ENCODE data around the gene GNE.
A peak's percentile ranks its signal among the peaks of the same experiment; 100 is the strongest.

Gene GNE

DNA sequence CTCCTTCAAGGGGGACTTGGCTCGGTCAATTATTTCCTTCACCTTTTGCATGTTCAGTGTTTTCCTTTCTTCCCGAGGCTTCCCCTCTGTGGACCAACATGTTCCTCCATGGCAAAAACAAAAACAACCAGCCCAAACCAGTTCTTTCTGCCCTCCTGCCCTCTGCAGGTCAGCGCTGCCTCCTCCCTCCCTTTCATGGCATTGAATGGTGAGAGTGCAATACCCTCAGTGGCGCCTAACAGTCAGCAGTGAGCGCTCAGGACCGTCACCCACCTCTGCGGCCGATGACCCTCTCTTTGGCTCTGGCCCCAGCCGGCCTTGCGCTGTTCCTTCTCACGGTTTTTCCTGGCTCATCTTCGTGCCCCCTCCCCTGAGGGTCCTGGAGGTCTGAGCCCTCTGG is 34.4 kb upstream of the GNE start:
- no peak overlapping the region for H3K27ac ChIP-seq (ENCODE audit: low read depth, low read length)

DNA sequence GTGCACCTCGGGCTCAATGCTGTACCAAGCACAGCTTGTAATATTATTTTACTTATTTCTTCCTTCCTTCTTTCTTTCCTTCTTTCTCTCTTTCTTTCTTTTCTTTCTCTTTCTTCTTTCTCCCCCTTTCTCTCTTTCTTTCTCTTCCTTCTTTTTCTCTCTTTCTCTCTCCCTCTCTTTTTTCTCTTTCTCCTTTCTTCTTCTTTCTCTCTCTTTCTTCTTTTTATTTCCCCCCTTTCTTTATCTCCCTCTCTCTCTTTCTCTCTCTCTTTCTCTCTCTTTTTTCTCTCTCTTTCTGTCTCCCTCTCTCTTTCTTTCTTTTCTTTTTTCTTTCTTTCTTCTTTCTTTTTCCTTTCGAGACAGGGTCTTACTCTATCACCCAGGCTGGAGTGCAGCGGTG is 32.7 kb upstream of the GNE start:
- H3K4me1 ChIP-seq (ENCODE audit: control insufficient read depth in 5 of 5, insufficient read depth in 5 of 5, low read length in 5 of 5) = peaks cover 0 to 13% (median under 1%) of the 10 kb centered on the region in 5 donors
- no peaks in the 10 kb centered on the region for H3K27me3 ChIP-seq (ENCODE audit: control insufficient read depth in 5 of 5, insufficient read depth in 4 of 5, low read length in 5 of 5)
- no peaks in the 10 kb centered on the region for H3K36me3 ChIP-seq (ENCODE audit: control insufficient read depth in 5 of 5, insufficient read depth in 5 of 5, low read length in 5 of 5)
- H3K9me3 ChIP-seq (ENCODE audit: control insufficient read depth in 5 of 5, low read length in 5 of 5) = no peaks in the 10 kb centered on the region
- no peak overlapping the region for H3K4me3 ChIP-seq (ENCODE audit: low read depth in 1 of 5, low read length in 5 of 5)
- H3K27ac ChIP-seq (ENCODE audit: low read depth, low read length) = no peak overlapping the region
- H3K9ac ChIP-seq (ENCODE audit: low read length in 5 of 5) = no peak overlapping the region

More for the DNA sequence above, 34.4 kb upstream of the GNE start:
- peaks cover 0 to 11% (median 10%) of the 10 kb centered on the region in 5 donors for H3K4me1 ChIP-seq (ENCODE audit: control insufficient read depth in 5 of 5, insufficient read depth in 5 of 5, low read length in 5 of 5)
- H3K4me3 ChIP-seq (ENCODE audit: low read depth in 1 of 5, low read length in 5 of 5) = no peak overlapping the region
- H3K9ac ChIP-seq (ENCODE audit: low read length in 5 of 5) = no peak overlapping the region
- H3K9me3 ChIP-seq (ENCODE audit: control insufficient read depth in 5 of 5, low read length in 5 of 5) = no peaks in the 10 kb centered on the region
- no peaks in the 10 kb centered on the region for H3K36me3 ChIP-seq (ENCODE audit: control insufficient read depth in 5 of 5, insufficient read depth in 5 of 5, low read length in 5 of 5)
- no peaks in the 10 kb centered on the region for H3K27me3 ChIP-seq (ENCODE audit: control insufficient read depth in 5 of 5, insufficient read depth in 4 of 5, low read length in 5 of 5)

DNA sequence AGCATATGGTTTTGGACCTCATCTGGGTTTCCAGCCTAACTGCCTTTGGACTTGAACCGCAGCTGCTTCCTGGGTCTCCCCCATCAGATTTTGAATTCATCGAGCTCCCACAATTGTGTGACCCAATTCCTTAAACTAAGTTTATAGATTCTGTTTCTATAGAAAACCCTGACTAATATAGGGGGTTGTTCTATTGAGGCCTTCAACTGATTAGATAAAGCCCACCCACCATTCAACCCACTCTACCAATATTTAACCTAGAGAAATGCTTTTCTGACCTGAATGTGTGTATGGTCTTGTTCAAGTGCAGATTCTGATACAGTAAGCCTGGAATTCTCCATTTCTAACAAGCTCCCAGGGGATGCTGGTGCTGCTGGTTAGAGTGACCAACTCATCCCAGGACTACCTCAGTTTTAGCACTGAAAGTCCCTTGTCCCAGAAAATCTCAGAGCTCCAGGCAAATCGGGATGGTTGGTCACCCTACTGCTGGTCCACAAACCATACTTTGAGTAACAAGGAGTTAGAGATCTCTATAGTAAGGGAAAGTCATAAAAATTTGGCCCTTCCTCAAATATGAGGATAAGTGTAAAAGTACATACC is 31.7 kb upstream of the GNE start:
- Histone ChIP-seq H3K36me3 (ENCODE audit: control insufficient read depth in 5 of 5, insufficient read depth in 5 of 5, low read length in 5 of 5) (no peaks in the 10 kb centered on the region), H3K27ac (ENCODE audit: low read depth, low read length) (no peak overlapping the region), H3K4me3 (ENCODE audit: low read depth in 1 of 5, low read length in 5 of 5) (no peak overlapping the region), H3K4me1 (ENCODE audit: control insufficient read depth in 5 of 5, insufficient read depth in 5 of 5, low read length in 5 of 5) (peaks cover 0 to 14% (median 0%) of the 10 kb centered on the region in 5 donors), H3K27me3 (ENCODE audit: control insufficient read depth in 5 of 5, insufficient read depth in 4 of 5, low read length in 5 of 5) (no peaks in the 10 kb centered on the region), H3K9ac (ENCODE audit: low read length in 5 of 5) (no peak overlapping the region), H3K9me3 (ENCODE audit: control insufficient read depth in 5 of 5, low read length in 5 of 5) (no peaks in the 10 kb centered on the region)

DNA sequence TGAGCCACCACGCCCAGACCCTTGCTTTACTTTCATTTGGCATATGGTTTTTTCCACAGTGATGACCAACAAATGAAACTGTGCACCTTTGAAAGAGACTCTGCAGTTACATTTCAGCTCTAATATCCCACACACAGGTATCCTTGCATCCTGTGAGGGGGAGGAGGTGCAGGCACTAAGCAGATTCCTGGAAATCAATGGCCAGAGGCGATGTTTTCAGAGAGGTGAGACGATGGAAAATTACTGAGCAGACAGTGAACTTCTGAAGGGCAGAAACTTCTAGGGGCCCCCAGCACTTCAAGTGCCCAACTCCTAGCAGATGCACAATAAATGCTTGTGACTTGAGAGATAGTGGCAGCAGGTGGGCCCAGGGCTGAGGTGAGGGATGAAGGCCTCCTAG is 29.8 kb upstream of the GNE start:
- H3K4me1 ChIP-seq (ENCODE audit: control insufficient read depth in 5 of 5, insufficient read depth in 5 of 5, low read length in 5 of 5) = peaks cover 0 to 14% (median 0%) of the 10 kb centered on the region in 5 donors

DNA sequence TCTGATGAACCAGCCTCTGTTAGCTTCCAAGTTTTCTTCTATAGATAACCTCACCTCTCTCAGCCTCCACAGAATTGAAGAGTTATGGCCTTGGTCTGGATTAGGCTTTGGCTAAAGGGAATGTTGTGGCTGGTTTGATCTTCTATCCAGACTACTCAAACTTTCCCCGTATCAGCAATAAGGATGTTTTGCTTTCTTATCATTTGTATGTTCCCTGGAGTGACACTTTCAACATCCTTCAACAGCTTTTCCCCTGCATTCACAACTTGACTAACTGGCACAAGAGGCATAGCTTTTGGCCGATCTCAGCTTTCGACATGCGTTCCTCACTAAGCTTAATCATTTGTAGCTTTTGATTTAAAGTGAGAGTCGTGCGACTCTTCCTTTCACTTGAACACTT is 28.1 kb upstream of the GNE start:
- peaks cover 0 to 14% (median 0%) of the 10 kb centered on the region in 5 donors for H3K4me1 ChIP-seq (ENCODE audit: control insufficient read depth in 5 of 5, insufficient read depth in 5 of 5, low read length in 5 of 5)
- H3K27ac ChIP-seq (ENCODE audit: low read depth, low read length) = no peak overlapping the region
- H3K9ac ChIP-seq (ENCODE audit: low read length in 5 of 5) = no peak overlapping the region
- no peaks in the 10 kb centered on the region for H3K27me3 ChIP-seq (ENCODE audit: control insufficient read depth in 5 of 5, insufficient read depth in 4 of 5, low read length in 5 of 5)
- no peaks in the 10 kb centered on the region for H3K9me3 ChIP-seq (ENCODE audit: control insufficient read depth in 5 of 5, low read length in 5 of 5)
- peak overlapping the region in 1 of 5 donors; percentile 17 for H3K4me3 ChIP-seq (ENCODE audit: low read depth in 1 of 5, low read length in 5 of 5)
- H3K36me3 ChIP-seq (ENCODE audit: control insufficient read depth in 5 of 5, insufficient read depth in 5 of 5, low read length in 5 of 5) = no peaks in the 10 kb centered on the region

More for the DNA sequence above, 29.8 kb upstream of the GNE start:
- H3K27me3 ChIP-seq (ENCODE audit: control insufficient read depth in 5 of 5, insufficient read depth in 4 of 5, low read length in 5 of 5) = no peaks in the 10 kb centered on the region
- no peaks in the 10 kb centered on the region for H3K36me3 ChIP-seq (ENCODE audit: control insufficient read depth in 5 of 5, insufficient read depth in 5 of 5, low read length in 5 of 5)
- no peak overlapping the region for H3K9ac ChIP-seq (ENCODE audit: low read length in 5 of 5)
- no peaks in the 10 kb centered on the region for H3K9me3 ChIP-seq (ENCODE audit: control insufficient read depth in 5 of 5, low read length in 5 of 5)
- H3K27ac ChIP-seq (ENCODE audit: low read depth, low read length) = no peak overlapping the region
- H3K4me3 ChIP-seq (ENCODE audit: low read depth in 1 of 5, low read length in 5 of 5) = no peak overlapping the region

DNA sequence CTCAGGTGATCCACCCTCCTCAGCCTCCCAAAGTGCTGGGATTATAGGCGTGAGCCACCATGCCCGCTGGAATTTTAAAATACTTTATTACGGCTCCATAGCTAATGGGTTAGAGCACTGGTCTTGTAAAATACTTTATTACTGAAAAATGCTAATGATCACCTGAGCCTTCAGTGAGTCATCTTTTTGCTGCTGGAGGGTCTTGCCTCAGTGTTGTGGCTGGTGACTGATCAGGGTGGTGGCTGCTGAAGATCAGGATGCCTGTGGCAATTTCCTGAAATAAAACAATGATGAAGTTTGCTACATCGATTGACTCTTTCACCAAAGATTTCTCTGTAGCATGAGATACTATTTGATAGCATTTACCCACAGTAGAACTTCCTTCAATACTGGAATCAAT is 26.0 kb upstream of the GNE start:
- Histone ChIP-seq H3K36me3 (ENCODE audit: control insufficient read depth in 5 of 5, insufficient read depth in 5 of 5, low read length in 5 of 5) (no peaks in the 10 kb centered on the region), H3K9me3 (ENCODE audit: control insufficient read depth in 5 of 5, low read length in 5 of 5) (no peaks in the 10 kb centered on the region), H3K9ac (ENCODE audit: low read length in 5 of 5) (no peak overlapping the region), H3K27me3 (ENCODE audit: control insufficient read depth in 5 of 5, insufficient read depth in 4 of 5, low read length in 5 of 5) (no peaks in the 10 kb centered on the region), H3K4me3 (ENCODE audit: low read depth in 1 of 5, low read length in 5 of 5) (no peak overlapping the region), H3K27ac (ENCODE audit: low read depth, low read length) (no peak overlapping the region), H3K4me1 (ENCODE audit: control insufficient read depth in 5 of 5, insufficient read depth in 5 of 5, low read length in 5 of 5) (peaks cover 0 to 14% (median 0%) of the 10 kb centered on the region in 5 donors)

DNA sequence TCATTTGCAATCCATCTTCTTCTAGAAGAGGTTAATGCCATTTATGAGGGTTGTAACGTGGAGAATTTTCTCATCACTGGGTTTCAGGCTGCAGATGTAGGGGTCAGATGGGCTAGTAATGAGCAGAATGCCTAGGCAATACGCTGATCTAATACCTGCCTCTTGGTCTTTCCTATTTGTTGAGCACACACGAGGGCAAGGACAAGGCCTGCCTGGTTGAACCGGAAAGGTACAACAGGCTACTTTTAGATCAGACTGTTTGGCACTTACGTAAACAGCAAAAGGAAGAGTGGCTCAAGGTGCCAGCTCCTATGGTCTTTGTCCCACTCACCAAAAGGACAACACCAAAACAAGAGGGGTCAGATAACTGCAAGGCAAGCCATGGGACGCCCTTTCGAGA is 24.0 kb upstream of the GNE start:
- H3K27me3 ChIP-seq (ENCODE audit: control insufficient read depth in 5 of 5, insufficient read depth in 4 of 5, low read length in 5 of 5) = no peaks in the 10 kb centered on the region
- H3K9me3 ChIP-seq (ENCODE audit: control insufficient read depth in 5 of 5, low read length in 5 of 5) = no peaks in the 10 kb centered on the region
- H3K27ac ChIP-seq (ENCODE audit: low read depth, low read length) = no peak overlapping the region
- no peak overlapping the region for H3K4me3 ChIP-seq (ENCODE audit: low read depth in 1 of 5, low read length in 5 of 5)
- peaks cover 0 to 14% (median 0%) of the 10 kb centered on the region in 5 donors for H3K4me1 ChIP-seq (ENCODE audit: control insufficient read depth in 5 of 5, insufficient read depth in 5 of 5, low read length in 5 of 5)
- H3K36me3 ChIP-seq (ENCODE audit: control insufficient read depth in 5 of 5, insufficient read depth in 5 of 5, low read length in 5 of 5) = no peaks in the 10 kb centered on the region
- no peak overlapping the region for H3K9ac ChIP-seq (ENCODE audit: low read length in 5 of 5)

DNA sequence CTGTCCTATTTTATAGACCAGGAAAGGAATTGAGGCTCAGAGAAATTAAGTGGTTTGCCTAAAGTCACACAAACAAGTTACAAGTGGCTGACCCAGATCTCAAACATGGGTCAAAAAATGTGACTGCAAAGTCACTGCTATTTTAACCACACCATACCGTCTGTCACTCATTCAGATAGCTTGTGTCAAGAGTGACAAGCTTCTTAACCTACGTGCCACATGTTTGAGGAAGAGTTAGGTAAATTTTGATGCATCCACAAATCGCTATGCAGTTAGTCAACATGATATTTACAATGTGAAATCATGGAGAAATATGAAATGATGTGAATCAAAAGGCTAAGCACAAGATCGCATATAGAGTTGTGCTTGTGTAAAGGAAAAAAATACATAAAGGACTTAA is 22.7 kb upstream of the GNE start:
- Histone ChIP-seq H3K4me1 (ENCODE audit: control insufficient read depth in 5 of 5, insufficient read depth in 5 of 5, low read length in 5 of 5) (peaks cover 0 to 11% (median 8%) of the 10 kb centered on the region in 5 donors), H3K9me3 (ENCODE audit: control insufficient read depth in 5 of 5, low read length in 5 of 5) (no peaks in the 10 kb centered on the region), H3K9ac (ENCODE audit: low read length in 5 of 5) (no peak overlapping the region)

DNA sequence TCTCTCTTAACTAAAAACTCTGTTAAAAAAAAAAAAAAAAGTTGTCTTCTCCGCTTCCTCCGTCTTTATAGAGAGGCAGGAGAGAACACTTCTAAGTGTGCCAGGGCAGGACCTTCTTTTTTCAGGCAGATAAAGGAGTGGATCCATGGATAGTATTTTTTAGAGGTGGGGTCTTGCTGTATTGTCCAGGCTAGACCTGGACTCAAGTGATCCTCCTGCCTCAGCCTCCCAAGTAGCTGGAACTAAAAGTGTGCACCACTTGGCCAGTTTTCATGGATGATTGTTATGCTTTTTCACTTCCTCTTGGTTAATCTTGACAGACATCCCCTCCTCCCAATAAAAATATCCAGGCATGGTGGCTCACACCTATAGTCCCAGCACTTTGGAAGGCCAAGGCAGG is 20.0 kb upstream of the GNE start:
- Histone ChIP-seq H3K4me1 (ENCODE audit: control insufficient read depth in 5 of 5, insufficient read depth in 5 of 5, low read length in 5 of 5) (peaks cover 0 to 10% (median 7%) of the 10 kb centered on the region in 5 donors), H3K27ac (ENCODE audit: low read depth, low read length) (no peak overlapping the region), H3K27me3 (ENCODE audit: control insufficient read depth in 5 of 5, insufficient read depth in 4 of 5, low read length in 5 of 5) (no peaks in the 10 kb centered on the region), H3K9ac (ENCODE audit: low read length in 5 of 5) (no peak overlapping the region), H3K36me3 (ENCODE audit: control insufficient read depth in 5 of 5, insufficient read depth in 5 of 5, low read length in 5 of 5) (no peaks in the 10 kb centered on the region), H3K4me3 (ENCODE audit: low read depth in 1 of 5, low read length in 5 of 5) (no peak overlapping the region), H3K9me3 (ENCODE audit: control insufficient read depth in 5 of 5, low read length in 5 of 5) (no peaks in the 10 kb centered on the region)

More for the DNA sequence above, 22.7 kb upstream of the GNE start:
- Histone ChIP-seq H3K27me3 (ENCODE audit: control insufficient read depth in 5 of 5, insufficient read depth in 4 of 5, low read length in 5 of 5) (no peaks in the 10 kb centered on the region), H3K36me3 (ENCODE audit: control insufficient read depth in 5 of 5, insufficient read depth in 5 of 5, low read length in 5 of 5) (no peaks in the 10 kb centered on the region), H3K27ac (ENCODE audit: low read depth, low read length) (no peak overlapping the region), H3K4me3 (ENCODE audit: low read depth in 1 of 5, low read length in 5 of 5) (no peak overlapping the region)

DNA sequence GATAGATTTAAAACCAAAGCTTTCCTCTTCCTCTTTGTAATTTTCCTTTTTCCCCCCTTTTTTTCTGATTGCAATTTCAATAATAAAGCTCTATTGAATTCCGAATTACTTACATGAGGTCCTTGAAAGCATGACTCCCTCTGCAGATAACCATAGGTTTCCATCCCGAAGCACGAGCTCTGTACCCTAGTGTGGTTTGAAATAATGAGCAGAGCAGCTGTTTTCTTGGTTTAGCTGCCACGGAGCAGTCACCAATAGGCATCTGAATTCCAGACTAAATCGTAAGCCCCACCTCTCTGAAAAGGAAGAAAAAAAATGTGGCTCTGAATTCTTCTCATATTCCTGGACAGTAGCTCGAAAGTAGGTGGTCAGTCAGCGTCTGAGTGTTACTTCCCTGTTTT is 18.5 kb upstream of the GNE start:
- H3K9me3 ChIP-seq (ENCODE audit: control insufficient read depth in 5 of 5, low read length in 5 of 5) = no peaks in the 10 kb centered on the region
- H3K4me1 ChIP-seq (ENCODE audit: control insufficient read depth in 5 of 5, insufficient read depth in 5 of 5, low read length in 5 of 5) = peaks cover 0 to 10% (median 7%) of the 10 kb centered on the region in 5 donors
- H3K4me3 ChIP-seq (ENCODE audit: low read depth in 1 of 5, low read length in 5 of 5) = peak overlapping the region in 4 of 5 donors; percentile 6 to 40 (median 34)
- H3K27ac ChIP-seq (ENCODE audit: low read depth, low read length) = no peak overlapping the region
- no peaks in the 10 kb centered on the region for H3K36me3 ChIP-seq (ENCODE audit: control insufficient read depth in 5 of 5, insufficient read depth in 5 of 5, low read length in 5 of 5)
- H3K9ac ChIP-seq (ENCODE audit: low read length in 5 of 5) = peak overlapping the region in 3 of 5 donors; percentile 38 to 66 (median 45)
- H3K27me3 ChIP-seq (ENCODE audit: control insufficient read depth in 5 of 5, insufficient read depth in 4 of 5, low read length in 5 of 5) = no peaks in the 10 kb centered on the region

Data from subcutaneous abdominal adipose tissue (tissue), 5 donors.